Measurements from ENCODE around the gene PPARD. TPM values are rescaled to one million over a fixed set of nuclear protein-coding genes. Genes with fewer than 3 reads are reported as not detected.

Gene PPARD
- polyA plus RNA-seq, 1 donor from 2014 or later, result 1.3 TPM

- no peak overlapping the region for H3K27ac ChIP-seq (ENCODE audit: low read length)
Observed at GRCh38 chr6:35419417-35419816, 77.1 kb downstream of the PPARD start.

GRCh38 chr6:35419961-35420360, 77.6 kb downstream of the PPARD start:
- Histone ChIP-seq H2AFZ (ENCODE audit: low read depth, low read length) (no peak overlapping the region), H3K9ac (ENCODE audit: low read length) (no peak overlapping the region), H3K4me2 (ENCODE audit: low read length) (no peak overlapping the region), H3F3A (ENCODE audit: insufficient read depth, low read length, poor library complexity, severe bottlenecking) (no peaks in the 10 kb centered on the region), H3K27me3 (ENCODE audit: insufficient read depth, low read depth, low read length) (no peaks in the 10 kb centered on the region), H3K79me2 (replicated peaks; ENCODE audit: insufficient read depth, low read length) (no peaks in the 10 kb centered on the region), H3K4me3 (ENCODE audit: low read length) (no peak overlapping the region), H4K20me1 (ENCODE audit: insufficient read depth) (no peaks in the 10 kb centered on the region), H3K36me3 (ENCODE audit: insufficient read depth, low read length) (no peaks in the 10 kb centered on the region), H3K9me2 (ENCODE audit: insufficient read depth, low read length) (no peaks in the 10 kb centered on the region), H3K9me3 (ENCODE audit: low read length) (no peaks in the 10 kb centered on the region), H3K27ac (ENCODE audit: low read length) (no peak overlapping the region)
- no peak for TF ChIP-seq SMC3 (conservative IDR thresholded peaks at IDR 0.05; ENCODE audit: poor library complexity)
- TF ChIP-seq POLR2AphosphoS5 (IDR thresholded peaks at IDR 0.05), result no peak
- TF ChIP-seq, protein P1, sequence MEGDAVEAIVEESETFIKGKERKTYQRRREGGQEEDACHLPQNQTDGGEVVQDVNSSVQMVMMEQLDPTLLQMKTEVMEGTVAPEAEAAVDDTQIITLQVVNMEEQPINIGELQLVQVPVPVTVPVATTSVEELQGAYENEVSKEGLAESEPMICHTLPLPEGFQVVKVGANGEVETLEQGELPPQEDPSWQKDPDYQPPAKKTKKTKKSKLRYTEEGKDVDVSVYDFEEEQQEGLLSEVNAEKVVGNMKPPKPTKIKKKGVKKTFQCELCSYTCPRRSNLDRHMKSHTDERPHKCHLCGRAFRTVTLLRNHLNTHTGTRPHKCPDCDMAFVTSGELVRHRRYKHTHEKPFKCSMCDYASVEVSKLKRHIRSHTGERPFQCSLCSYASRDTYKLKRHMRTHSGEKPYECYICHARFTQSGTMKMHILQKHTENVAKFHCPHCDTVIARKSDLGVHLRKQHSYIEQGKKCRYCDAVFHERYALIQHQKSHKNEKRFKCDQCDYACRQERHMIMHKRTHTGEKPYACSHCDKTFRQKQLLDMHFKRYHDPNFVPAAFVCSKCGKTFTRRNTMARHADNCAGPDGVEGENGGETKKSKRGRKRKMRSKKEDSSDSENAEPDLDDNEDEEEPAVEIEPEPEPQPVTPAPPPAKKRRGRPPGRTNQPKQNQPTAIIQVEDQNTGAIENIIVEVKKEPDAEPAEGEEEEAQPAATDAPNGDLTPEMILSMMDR (IDR thresholded peaks at IDR 0.05; ENCODE audit: poor library complexity, severe bottlenecking), result no peak
- no peak for TF ChIP-seq EZH2 (IDR thresholded peaks at IDR 0.05; ENCODE audit: borderline replicate concordance, insufficient read depth, low read length, poor library complexity, severe bottlenecking)
- TF ChIP-seq TAF1 (IDR thresholded peaks at IDR 0.05; ENCODE audit: low read depth), result no peak
- no peak for TF ChIP-seq RAD21 (conservative IDR thresholded peaks at IDR 0.05)
- TF ChIP-seq EP300 (conservative IDR thresholded peaks at IDR 0.05; ENCODE audit: poor library complexity, severe bottlenecking), result no peak
- TF ChIP-seq MXI1 (conservative IDR thresholded peaks at IDR 0.05; ENCODE audit: poor library complexity, severe bottlenecking), result no peak
- TF ChIP-seq, protein P2, sequence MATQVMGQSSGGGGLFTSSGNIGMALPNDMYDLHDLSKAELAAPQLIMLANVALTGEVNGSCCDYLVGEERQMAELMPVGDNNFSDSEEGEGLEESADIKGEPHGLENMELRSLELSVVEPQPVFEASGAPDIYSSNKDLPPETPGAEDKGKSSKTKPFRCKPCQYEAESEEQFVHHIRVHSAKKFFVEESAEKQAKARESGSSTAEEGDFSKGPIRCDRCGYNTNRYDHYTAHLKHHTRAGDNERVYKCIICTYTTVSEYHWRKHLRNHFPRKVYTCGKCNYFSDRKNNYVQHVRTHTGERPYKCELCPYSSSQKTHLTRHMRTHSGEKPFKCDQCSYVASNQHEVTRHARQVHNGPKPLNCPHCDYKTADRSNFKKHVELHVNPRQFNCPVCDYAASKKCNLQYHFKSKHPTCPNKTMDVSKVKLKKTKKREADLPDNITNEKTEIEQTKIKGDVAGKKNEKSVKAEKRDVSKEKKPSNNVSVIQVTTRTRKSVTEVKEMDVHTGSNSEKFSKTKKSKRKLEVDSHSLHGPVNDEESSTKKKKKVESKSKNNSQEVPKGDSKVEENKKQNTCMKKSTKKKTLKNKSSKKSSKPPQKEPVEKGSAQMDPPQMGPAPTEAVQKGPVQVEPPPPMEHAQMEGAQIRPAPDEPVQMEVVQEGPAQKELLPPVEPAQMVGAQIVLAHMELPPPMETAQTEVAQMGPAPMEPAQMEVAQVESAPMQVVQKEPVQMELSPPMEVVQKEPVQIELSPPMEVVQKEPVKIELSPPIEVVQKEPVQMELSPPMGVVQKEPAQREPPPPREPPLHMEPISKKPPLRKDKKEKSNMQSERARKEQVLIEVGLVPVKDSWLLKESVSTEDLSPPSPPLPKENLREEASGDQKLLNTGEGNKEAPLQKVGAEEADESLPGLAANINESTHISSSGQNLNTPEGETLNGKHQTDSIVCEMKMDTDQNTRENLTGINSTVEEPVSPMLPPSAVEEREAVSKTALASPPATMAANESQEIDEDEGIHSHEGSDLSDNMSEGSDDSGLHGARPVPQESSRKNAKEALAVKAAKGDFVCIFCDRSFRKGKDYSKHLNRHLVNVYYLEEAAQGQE (IDR thresholded peaks at IDR 0.05; ENCODE audit: borderline replicate concordance), result no peak

More at GRCh38 chr6:35419417-35419816, 77.1 kb downstream of the PPARD start:
- Histone ChIP-seq H3K9ac (ENCODE audit: low read length) (no peak overlapping the region), H3K79me2 (replicated peaks; ENCODE audit: insufficient read depth, low read length) (no peaks in the 10 kb centered on the region), H2AFZ (ENCODE audit: low read depth, low read length) (no peak overlapping the region), H3K4me2 (ENCODE audit: low read length) (no peak overlapping the region), H3K9me2 (ENCODE audit: insufficient read depth, low read length) (no peaks in the 10 kb centered on the region), H3K9me3 (ENCODE audit: low read length) (no peaks in the 10 kb centered on the region), H3F3A (ENCODE audit: insufficient read depth, low read length, poor library complexity, severe bottlenecking) (no peaks in the 10 kb centered on the region), H4K20me1 (ENCODE audit: insufficient read depth) (no peaks in the 10 kb centered on the region), H3K4me3 (ENCODE audit: low read length) (no peak overlapping the region), H3K36me3 (ENCODE audit: insufficient read depth, low read length) (no peaks in the 10 kb centered on the region), H3K27me3 (ENCODE audit: insufficient read depth, low read depth, low read length) (no peaks in the 10 kb centered on the region)
- no peak for TF ChIP-seq POLR2AphosphoS5 (IDR thresholded peaks at IDR 0.05)
- no peak for TF ChIP-seq RAD21 (conservative IDR thresholded peaks at IDR 0.05)
- no peak for TF ChIP-seq SMC3 (conservative IDR thresholded peaks at IDR 0.05; ENCODE audit: poor library complexity)
- TF ChIP-seq, protein P2 (IDR thresholded peaks at IDR 0.05; ENCODE audit: borderline replicate concordance), result no peak
- no peak for TF ChIP-seq TAF1 (IDR thresholded peaks at IDR 0.05; ENCODE audit: low read depth)
- TF ChIP-seq, protein P1 (IDR thresholded peaks at IDR 0.05; ENCODE audit: poor library complexity, severe bottlenecking), result no peak
- no peak for TF ChIP-seq MXI1 (conservative IDR thresholded peaks at IDR 0.05; ENCODE audit: poor library complexity, severe bottlenecking)
- no peak for TF ChIP-seq EZH2 (IDR thresholded peaks at IDR 0.05; ENCODE audit: borderline replicate concordance, insufficient read depth, low read length, poor library complexity, severe bottlenecking)
- no peak for TF ChIP-seq EP300 (conservative IDR thresholded peaks at IDR 0.05; ENCODE audit: poor library complexity, severe bottlenecking)

Data from neural cell (in vitro differentiated cells).